H1 (cell line): ENCODE results near the gene THEMIS. TPM values are rescaled to one million over a fixed set of nuclear protein-coding genes. Genes with fewer than 3 reads are reported as not detected.

Experiments used
- CTCF ChIA-PET: fragments of 300-600 bp; sonication (Branson Sonifier 250); formaldehyde crosslinking; loops from one replicate; lab custom pipeline; 2021; ENCODE audit not compliant: partially characterized antibody; lab: Charles Lee
- POLR2A ChIA-PET: fragments of 300-600 bp; sonication (Branson Sonifier 250); formaldehyde crosslinking; loops from one replicate; lab custom pipeline; 2021; ENCODE audit warnings: inconsistent platforms; ENCODE audit not compliant: partially characterized antibody; lab: Charles Lee
- DNase-seq, 2 experiments: peaks; one replicate each; pipeline versions ENCODE4 v3.0.0 to v3.0.0-alpha.2; 2010 to 2022; ENCODE audit warnings: low spot score in 2 of 2, low read depth in 1 of 2, mixed read lengths in 1 of 2
- FAIRE-seq: peaks from 2 replicates; lab custom pipeline; 2011; peaks lifted over from hg19 to GRCh38; lab: Jason Lieb, UNC
- H2AFZ ChIP-seq: 2 replicates; pipeline ENCODE4 v1.8.1; 2012; ENCODE audit warnings: low read length, inconsistent platforms
- H2AK5ac ChIP-seq: 2 replicates; pipeline ENCODE4 v1.6.1; 2013; ENCODE audit warnings: low read depth, low read length
- H2BK120ac ChIP-seq: replicated peaks from 2 replicates; pipeline ENCODE3; 2013; ENCODE audit warnings: low read depth, low read length, inconsistent platforms
- H2BK12ac ChIP-seq: 2 replicates; pipeline ENCODE4 v1.6.1; 2013; ENCODE audit warnings: low read depth, low read length
- H2BK15ac ChIP-seq: 2 replicates; pipeline ENCODE4 v1.6.1; 2013; ENCODE audit warnings: low read length
- H2BK20ac ChIP-seq: 2 replicates; pipeline ENCODE4 v1.6.1; 2013; ENCODE audit warnings: low read length
- H2BK5ac ChIP-seq: 2 replicates; pipeline ENCODE4 v1.6.1; 2013; ENCODE audit warnings: low read depth, low read length
- H3K14ac ChIP-seq: 2 replicates; pipeline ENCODE4 v1.6.1; 2013; ENCODE audit warnings: inconsistent platforms; ENCODE audit not compliant: insufficient read length
- H3K18ac ChIP-seq: 2 replicates; pipeline ENCODE4 v1.6.1; 2013; ENCODE audit warnings: low read length; ENCODE audit errors: extremely low read depth
- H3K23ac ChIP-seq: 2 replicates; pipeline ENCODE4 v1.6.1; 2013; ENCODE audit warnings: inconsistent platforms; ENCODE audit not compliant: insufficient read length
- H3K23me2 ChIP-seq: 2 replicates; pipeline ENCODE4 v1.6.1; 2013; ENCODE audit warnings: low read depth, low read length
- H3K27ac ChIP-seq: 2 replicates; pipeline ENCODE4 v1.6.1; 2011; ENCODE audit warnings: low read depth, low read length, inconsistent platforms
- H3K27me3 ChIP-seq, 4 experiments: replicated peaks in 1 of 4; 1 replicate in 1 of 4; 2 replicates in 3 of 4; pipeline versions ENCODE4 v1.6.1 to v1.8.1; 2011 to 2013; ENCODE audit warnings: low read length in 3 of 4, mild to moderate bottlenecking in 3 of 4, inconsistent platforms in 2 of 4, mixed read lengths in 2 of 4, moderate library complexity in 1 of 4; ENCODE audit not compliant: control insufficient read depth in 3 of 4, insufficient read depth in 3 of 4; ENCODE audit errors: extremely low read depth in 1 of 4
- H3K36me3 ChIP-seq, 4 experiments: 2 replicates each; pipeline versions ENCODE4 v1.6.1 to v1.8.1; 2011 to 2013; ENCODE audit warnings: mild to moderate bottlenecking in 4 of 4, low read length in 3 of 4, moderate library complexity in 2 of 4, control low read depth in 1 of 4, inconsistent platforms in 1 of 4; ENCODE audit not compliant: insufficient read depth in 4 of 4, control insufficient read depth in 2 of 4
- H3K4ac ChIP-seq: replicated peaks from 2 replicates; pipeline ENCODE3; 2013; ENCODE audit warnings: low read length, low read depth, mixed read lengths, inconsistent platforms; ENCODE audit not compliant: insufficient read length
- H3K4me1 ChIP-seq, 4 experiments: replicated peaks in 1 of 4; 1 replicate in 1 of 4; 2 replicates in 3 of 4; pipeline versions ENCODE4 v1.6.1 to v1.8.1; 2011 to 2013; ENCODE audit warnings: low read length in 3 of 4, inconsistent platforms in 2 of 4, mixed read lengths in 1 of 4; ENCODE audit not compliant: insufficient read depth in 4 of 4, control insufficient read depth in 3 of 4
- H3K4me2 ChIP-seq, 2 experiments: 2 replicates each; pipeline versions ENCODE4 v1.6.1 to v1.8.1; 2011 to 2013; ENCODE audit warnings: low read depth in 2 of 2, low read length in 2 of 2, control low read depth in 1 of 2, inconsistent platforms in 1 of 2, mild to moderate bottlenecking in 1 of 2; ENCODE audit not compliant: insufficient read depth in 1 of 2
- H3K4me3 ChIP-seq, 4 experiments: fragments of 200-600, 300-600 bp in 1 of 4; sonication (generic), shearing (Covaris generic), sonication (Bioruptor Twin) in 1 of 4; 2 replicates each; pipeline versions ENCODE4 v1.5.1 to v1.8.1; 2011 to 2016; ENCODE audit warnings: low read length in 4 of 4, low read depth in 3 of 4, control low read depth in 2 of 4, inconsistent platforms in 2 of 4, mild to moderate bottlenecking in 2 of 4, mixed read lengths in 1 of 4, moderate library complexity in 1 of 4; ENCODE audit not compliant: insufficient read depth in 2 of 4; ENCODE audit errors: extremely low read depth in 1 of 4
- H3K56ac ChIP-seq: replicated peaks from 2 replicates; pipeline ENCODE3; 2013; ENCODE audit warnings: low read depth, mild to moderate bottlenecking, mixed read lengths, low read length, inconsistent platforms; ENCODE audit not compliant: insufficient read length
- H3K79me1 ChIP-seq: 2 replicates; pipeline ENCODE4 v1.6.1; 2013; ENCODE audit warnings: low read depth, low read length, control low read depth
- H3K79me2 ChIP-seq, 2 experiments: 2 replicates each; pipeline versions ENCODE4 v1.6.1 to v1.8.1; 2012 to 2013; ENCODE audit warnings: low read length in 2 of 2, mild to moderate bottlenecking in 2 of 2, inconsistent platforms in 1 of 2; ENCODE audit not compliant: insufficient read depth in 2 of 2, control insufficient read depth in 1 of 2
- H3K9ac ChIP-seq, 4 experiments: replicated peaks in 1 of 4; 1 replicate in 1 of 4; 2 replicates in 3 of 4; pipeline versions ENCODE4 v1.6.1 to v1.8.1; 2011 to 2013; ENCODE audit warnings: low read depth in 3 of 4, low read length in 3 of 4, control low read depth in 2 of 4, mild to moderate bottlenecking in 2 of 4, moderate library complexity in 2 of 4, inconsistent platforms in 1 of 4; ENCODE audit errors: extremely low read depth in 1 of 4
- H3K9me3 ChIP-seq, 2 experiments: 2 replicates each; pipeline versions ENCODE4 v1.6.1 to v1.8.1; 2012 to 2013; ENCODE audit warnings: mild to moderate bottlenecking in 2 of 2, moderate library complexity in 2 of 2, control low read depth in 1 of 2, inconsistent platforms in 1 of 2, low read depth in 1 of 2, low read length in 1 of 2, mixed read lengths in 1 of 2; ENCODE audit not compliant: insufficient read depth in 2 of 2
- H4K20me1 ChIP-seq, 2 experiments: replicated peaks in 1 of 2; 2 replicates each; pipeline versions ENCODE3 to v1.8.1; 2011 to 2013; ENCODE audit warnings: inconsistent platforms in 2 of 2, low read length in 2 of 2, mild to moderate bottlenecking in 1 of 2; ENCODE audit not compliant: insufficient read depth in 2 of 2, control insufficient read depth in 1 of 2
- H4K5ac ChIP-seq: 2 replicates; pipeline ENCODE4 v1.6.1; 2013; ENCODE audit warnings: low read length, low read depth, mixed read lengths, inconsistent platforms; ENCODE audit not compliant: insufficient read length
- H4K8ac ChIP-seq: 2 replicates; pipeline ENCODE4 v1.8.0; 2013; ENCODE audit warnings: mild to moderate bottlenecking, moderate library complexity, low read length, inconsistent platforms; ENCODE audit not compliant: insufficient read depth; ENCODE audit errors: extremely low read depth
- H4K91ac ChIP-seq: replicated peaks from 2 replicates; pipeline ENCODE3; 2013; ENCODE audit warnings: low read length, mixed read lengths, inconsistent platforms; ENCODE audit not compliant: insufficient read length
- CHD1 ChIP-seq: IDR thresholded peaks from 2 replicates; pipeline ENCODE4 v1.6.1; 2012; ENCODE audit warnings: low read depth, low read length, improper control_type of control experiment
- JUN ChIP-seq: IDR thresholded peaks from 2 replicates; pipeline ENCODE4 v1.6.1; 2011; ENCODE audit warnings: low read depth, mild to moderate bottlenecking, improper control_type of control experiment, low read length
- RXRA ChIP-seq: IDR thresholded peaks from 2 replicates; pipeline ENCODE4 v1.6.1; 2011; ENCODE audit warnings: low read depth, mild to moderate bottlenecking, low read length, moderate library complexity; ENCODE audit not compliant: insufficient read depth
- WGBS, 2 experiments: shearing (Covaris generic) in 1 of 2; methylation state at CpG; one replicate each; pipeline versions ENCODE4 v1.1.6 to v1.1.7; 2013 to 2015; ENCODE audit warnings: low lambda C conversion rate in 2 of 2, mixed read lengths in 2 of 2, inconsistent platforms in 1 of 2, low coverage in 1 of 2, missing lambda C conversion rate in 1 of 2; ENCODE audit not compliant: insufficient replicate concordance in 2 of 2, insufficient coverage in 1 of 2, insufficient read length in 1 of 2; ENCODE audit errors: extremely low coverage in 1 of 2, missing lambda C conversion rate in 1 of 2; 5-methylcytosine and 5-hydroxymethylcytosine counted together
- polyA plus RNA-seq, 7 experiments: library from polyadenylated mRNA; depleted of rRNA in 3 of 7; stranded (reverse) in 5 of 7; unstranded in 2 of 7; fragments of >200 nt in 5 of 7; fragments of 200-250 nt in 2 of 7; gene quantifications; 1 replicate in 5 of 7; 2 replicates in 1 of 7; 4 replicates in 1 of 7; pipeline versions ENCODE4 v1.2.1 to v1.2.3, GENCODE V29; 2011 to 2013; ENCODE audit warnings: missing spikeins in 2 of 7, mixed read lengths in 2 of 7
- total RNA-seq: library from RNA; stranded (reverse); fragmentation: NEBNext Ultra II Directional; extraction: Animal tissue kit (Norgen Biotek cat#: 25700); gene quantifications from 2 replicates; pipeline ENCODE4 v1.2.1, GENCODE V29; 2021

THEMIS gene
- total and polyA plus RNA-seq, 2 of the 8 experiments (the other 6 are each of a cell fraction or from before 2014, with no cell fraction given), result not detected

GRCh38 chr6:127812985-127813698 lies 87.7 kb downstream of the THEMIS start:
- Histone ChIP-seq H2BK5ac (no peak overlapping the region), H3K23me2 (no peaks in the 10 kb centered on the region), H2BK12ac (no peak overlapping the region), H2BK20ac (no peak overlapping the region), H4K20me1 (no peaks in the 10 kb centered on the region), H2BK15ac (no peak overlapping the region), H3K14ac (no peak overlapping the region), H3K4me2 (no peak overlapping the region), H3K27ac (no peak overlapping the region), H2AK5ac (no peak overlapping the region), H3K79me2 (no peaks in the 10 kb centered on the region), H3K18ac (no peak overlapping the region), H3K4ac (no peak overlapping the region), H3K36me3 (no peaks in the 10 kb centered on the region), H2BK120ac (no peak overlapping the region), H3K9ac (no peak overlapping the region), H3K56ac (no peak overlapping the region), H2AFZ (no peak overlapping the region), H3K27me3 (no peaks in the 10 kb centered on the region), H4K91ac (no peak overlapping the region), H4K8ac (no peak overlapping the region), H3K9me3 (no peaks in the 10 kb centered on the region), H4K5ac (no peak overlapping the region), H3K4me1 (no peaks in the 10 kb centered on the region), H3K23ac (no peak overlapping the region), H3K79me1 (no peaks in the 10 kb centered on the region), H3K4me3 (no peak overlapping the region)
- ChIA-PET POLR2A (no interaction called here), CTCF (no interaction called here)
- DNase-seq (no peak), FAIRE-seq (no peak)
- WGBS, 2 experiments, result 88% methylated on average over 16 of the region's 16 CpGs; no CpG with 5 or more reads in 1 of the 2 experiments
- TF ChIP-seq CHD1, result no peak
- TF ChIP-seq JUN, result no peak
- TF ChIP-seq RXRA, result no peak
